ENCODE results near the gene CHRNA7.

CHRNA7 gene

GRCh38 chr15:32121384-32121695 is 91.0 kb downstream of the CHRNA7 start:
- DNase-seq (no peak), ATAC-seq (ENCODE audit: insufficient read depth, low read depth) (no peak)
- Histone ChIP-seq H3K4me3 (ENCODE audit: low read depth in 1 of 2, low read length in 2 of 2) (no peak overlapping the region), H3K4me1 (ENCODE audit: insufficient read depth, low read length) (no peaks in the 10 kb centered on the region), H3K36me3 (ENCODE audit: insufficient read depth, low read length) (no peaks in the 10 kb centered on the region), H3K27me3 (ENCODE audit: insufficient read depth, low read length, poor library complexity) (peaks cover 8% of the 10 kb centered on the region), H3K9ac (ENCODE audit: low read depth, low read length) (no peak overlapping the region), H3K9me3 (ENCODE audit: insufficient read depth, low read length, severe bottlenecking) (no peaks in the 10 kb centered on the region), H2AFZ (ENCODE audit: low read depth, low read length) (no peak overlapping the region), H3K4me2 (ENCODE audit: insufficient read depth, low read length) (no peak overlapping the region), H3K27ac (ENCODE audit: low read length) (no peak overlapping the region), H3K79me2 (ENCODE audit: insufficient read depth, low read length) (no peaks in the 10 kb centered on the region), H4K20me1 (ENCODE audit: insufficient read depth, low read length) (no peaks in the 10 kb centered on the region)
- TF ChIP-seq CTCF (IDR thresholded peaks at IDR 0.05; ENCODE audit: borderline replicate concordance, extremely low read depth, low read length, poor library complexity, severe bottlenecking) (no peak), EZH2 (IDR thresholded peaks at IDR 0.05; ENCODE audit: borderline replicate concordance, low read depth, low read length, severe bottlenecking) (no peak)

- no peaks in the 10 kb centered on the region for H3K9me3 ChIP-seq (ENCODE audit: insufficient read depth, low read length, severe bottlenecking)
- no peak overlapping the region for H2AFZ ChIP-seq (ENCODE audit: low read depth, low read length)
- no peaks in the 10 kb centered on the region for H3K79me2 ChIP-seq (ENCODE audit: insufficient read depth, low read length)
- no peaks in the 10 kb centered on the region for H4K20me1 ChIP-seq (ENCODE audit: insufficient read depth, low read length)
- H3K9ac ChIP-seq (ENCODE audit: low read depth, low read length) = no peak overlapping the region
- H3K4me3 ChIP-seq (ENCODE audit: low read depth in 1 of 2, low read length in 2 of 2) = no peak overlapping the region
- TF ChIP-seq CTCF (IDR thresholded peaks at IDR 0.05; ENCODE audit: borderline replicate concordance, extremely low read depth, low read length, poor library complexity, severe bottlenecking) = no peak
- no peak for TF ChIP-seq EZH2 (IDR thresholded peaks at IDR 0.05; ENCODE audit: borderline replicate concordance, low read depth, low read length, severe bottlenecking)
- H3K27ac ChIP-seq (ENCODE audit: low read length) = no peak overlapping the region
- ATAC-seq (ENCODE audit: insufficient read depth, low read depth) (no peak), DNase-seq (no peak)
- no peak overlapping the region for H3K4me2 ChIP-seq (ENCODE audit: insufficient read depth, low read length)
- no peaks in the 10 kb centered on the region for H3K4me1 ChIP-seq (ENCODE audit: insufficient read depth, low read length)
- H3K36me3 ChIP-seq (ENCODE audit: insufficient read depth, low read length) = no peaks in the 10 kb centered on the region
- H3K27me3 ChIP-seq (ENCODE audit: insufficient read depth, low read length, poor library complexity) = peaks cover 6% of the 10 kb centered on the region
Measured at GRCh38 chr15:32122013-32122412, 91.7 kb downstream of the CHRNA7 start.

- no peak for ATAC-seq (ENCODE audit: insufficient read depth, low read depth)
Measured at GRCh38 chr15:32123473-32123872, 93.2 kb downstream of the CHRNA7 start.

More at GRCh38 chr15:32123473-32123872, 93.2 kb downstream of the CHRNA7 start:
- H2AFZ ChIP-seq (ENCODE audit: low read depth, low read length) = no peak overlapping the region
- H4K20me1 ChIP-seq (ENCODE audit: insufficient read depth, low read length) = no peaks in the 10 kb centered on the region
- H3K4me2 ChIP-seq (ENCODE audit: insufficient read depth, low read length) = no peak overlapping the region
- no peak for TF ChIP-seq EZH2 (IDR thresholded peaks at IDR 0.05; ENCODE audit: borderline replicate concordance, low read depth, low read length, severe bottlenecking)
- no peak for TF ChIP-seq CTCF (IDR thresholded peaks at IDR 0.05; ENCODE audit: borderline replicate concordance, extremely low read depth, low read length, poor library complexity, severe bottlenecking)
- no peak overlapping the region for H3K27ac ChIP-seq (ENCODE audit: low read length)
- no peaks in the 10 kb centered on the region for H3K36me3 ChIP-seq (ENCODE audit: insufficient read depth, low read length)
- H3K9ac ChIP-seq (ENCODE audit: low read depth, low read length) = no peak overlapping the region
- no peaks in the 10 kb centered on the region for H3K79me2 ChIP-seq (ENCODE audit: insufficient read depth, low read length)
- H3K27me3 ChIP-seq (ENCODE audit: insufficient read depth, low read length, poor library complexity) = peaks cover 6% of the 10 kb centered on the region
- H3K4me1 ChIP-seq (ENCODE audit: insufficient read depth, low read length) = no peaks in the 10 kb centered on the region
- no peak for DNase-seq
- no peaks in the 10 kb centered on the region for H3K9me3 ChIP-seq (ENCODE audit: insufficient read depth, low read length, severe bottlenecking)
- H3K4me3 ChIP-seq (ENCODE audit: low read depth in 1 of 2, low read length in 2 of 2) = no peak overlapping the region
